ENCODE results near the gene HS6ST1. TPM values are rescaled to one million over a fixed set of nuclear protein-coding genes. Genes with fewer than 3 reads are reported as not detected.

The HS6ST1 gene
- total and polyA plus RNA-seq, 7 experiments from 2014 or later = 1.6 to 14.3 (median 11.3) TPM

DNA sequence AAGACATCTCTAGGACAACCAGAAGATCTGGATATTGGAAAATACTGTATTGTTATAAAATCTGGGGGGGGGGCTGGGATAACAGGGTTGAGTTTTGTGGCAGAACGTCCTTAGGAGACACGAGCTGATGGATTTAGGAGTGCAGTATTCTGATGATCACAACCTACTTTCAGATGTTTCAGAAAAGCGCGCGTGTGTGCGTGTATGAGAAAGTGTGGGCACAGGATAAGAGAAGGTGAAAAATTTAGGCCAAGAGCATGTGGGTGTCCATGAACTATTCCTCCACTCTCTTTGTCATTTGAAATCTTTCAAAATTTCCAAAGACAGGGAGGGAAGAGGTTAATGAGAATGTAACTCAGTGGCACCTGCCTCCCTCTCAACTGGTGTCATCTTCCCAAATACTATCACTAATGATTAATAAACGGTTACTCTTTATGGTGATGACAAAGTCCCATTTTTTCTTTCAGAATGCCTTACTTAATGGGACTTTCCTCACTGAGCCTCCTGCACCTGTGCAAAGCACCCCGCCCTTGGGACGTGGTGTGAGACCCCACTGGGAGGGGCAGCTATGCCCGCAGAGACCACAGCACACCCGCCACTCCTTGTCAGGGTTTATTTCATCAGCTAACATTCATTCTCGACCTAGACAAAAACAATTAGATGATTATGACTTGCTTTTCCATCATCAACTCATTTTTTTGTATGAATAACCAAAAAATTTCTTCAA lies 53.6 kb downstream of the HS6ST1 start:
- DNase-seq (no peak), ATAC-seq (no peak)
- Mint-ChIP-seq H3K4me3 (no peak overlapping the region), H3K4me1 (no peaks in the 10 kb centered on the region), H3K27ac (no peak overlapping the region), H3K36me3 (peaks cover 0 to 3% (median 0%) of the 10 kb centered on the region in 5 donors), H3K27me3 (no peaks in the 10 kb centered on the region), H3K9me3 (no peaks in the 10 kb centered on the region)
- H3K27ac ChIP-seq (ENCODE audit: low read depth, low read length) = no peak overlapping the region
- ChIA-PET CTCF (no interaction called here), POLR2A (no interaction called here)
- no peaks in the 10 kb centered on the region for H3K27me3 ChIP-seq (ENCODE audit: control insufficient read depth in 2 of 2, insufficient read depth in 2 of 2, low read length in 2 of 2)
- no peaks in the 10 kb centered on the region for H3K4me1 ChIP-seq (ENCODE audit: control insufficient read depth in 2 of 2, insufficient read depth in 2 of 2, low read length in 2 of 2)
- no peak overlapping the region for H3K4me3 ChIP-seq (ENCODE audit: low read length)
- H3K36me3 ChIP-seq (ENCODE audit: control insufficient read depth in 2 of 3, insufficient read depth in 3 of 3, low read length in 3 of 3) = no peaks in the 10 kb centered on the region
- no peaks in the 10 kb centered on the region for H3K9me3 ChIP-seq (ENCODE audit: control insufficient read depth in 2 of 3, low read length in 3 of 3)
- intact Hi-C loops (cut with micrococcal nuclease) = no loop called here

GRCh38 chr2:128263902-128264331 lies 54.8 kb downstream of the HS6ST1 start:
- Mint-ChIP-seq H3K36me3 (peaks cover 0 to 3% (median 0%) of the 10 kb centered on the region in 5 donors), H3K9me3 (no peaks in the 10 kb centered on the region), H3K4me3 (no peak overlapping the region), H3K27ac (peak overlapping the region in 1 of 9 donors; percentile 43), H3K27me3 (no peaks in the 10 kb centered on the region), H3K4me1 (no peaks in the 10 kb centered on the region)
- Histone ChIP-seq H3K36me3 (ENCODE audit: control insufficient read depth in 2 of 3, insufficient read depth in 3 of 3, low read length in 3 of 3) (no peaks in the 10 kb centered on the region), H3K4me1 (ENCODE audit: control insufficient read depth in 2 of 2, insufficient read depth in 2 of 2, low read length in 2 of 2) (no peaks in the 10 kb centered on the region), H3K27ac (ENCODE audit: low read depth, low read length) (no peak overlapping the region), H3K9me3 (ENCODE audit: control insufficient read depth in 2 of 3, low read length in 3 of 3) (no peaks in the 10 kb centered on the region), H3K4me3 (ENCODE audit: low read length) (no peak overlapping the region), H3K27me3 (ENCODE audit: control insufficient read depth in 2 of 2, insufficient read depth in 2 of 2, low read length in 2 of 2) (no peaks in the 10 kb centered on the region)
- ATAC-seq (no peak), DNase-seq (no peak)
- ChIA-PET POLR2A (no interaction called here), CTCF (interaction anchor here (0.6 kb wide), 1 partner anchor 697 kb away, joined by 3 read pairs; no protein-coding TSS in a partner anchor)
- intact Hi-C loops (cut with micrococcal nuclease) = no loop called here

DNA sequence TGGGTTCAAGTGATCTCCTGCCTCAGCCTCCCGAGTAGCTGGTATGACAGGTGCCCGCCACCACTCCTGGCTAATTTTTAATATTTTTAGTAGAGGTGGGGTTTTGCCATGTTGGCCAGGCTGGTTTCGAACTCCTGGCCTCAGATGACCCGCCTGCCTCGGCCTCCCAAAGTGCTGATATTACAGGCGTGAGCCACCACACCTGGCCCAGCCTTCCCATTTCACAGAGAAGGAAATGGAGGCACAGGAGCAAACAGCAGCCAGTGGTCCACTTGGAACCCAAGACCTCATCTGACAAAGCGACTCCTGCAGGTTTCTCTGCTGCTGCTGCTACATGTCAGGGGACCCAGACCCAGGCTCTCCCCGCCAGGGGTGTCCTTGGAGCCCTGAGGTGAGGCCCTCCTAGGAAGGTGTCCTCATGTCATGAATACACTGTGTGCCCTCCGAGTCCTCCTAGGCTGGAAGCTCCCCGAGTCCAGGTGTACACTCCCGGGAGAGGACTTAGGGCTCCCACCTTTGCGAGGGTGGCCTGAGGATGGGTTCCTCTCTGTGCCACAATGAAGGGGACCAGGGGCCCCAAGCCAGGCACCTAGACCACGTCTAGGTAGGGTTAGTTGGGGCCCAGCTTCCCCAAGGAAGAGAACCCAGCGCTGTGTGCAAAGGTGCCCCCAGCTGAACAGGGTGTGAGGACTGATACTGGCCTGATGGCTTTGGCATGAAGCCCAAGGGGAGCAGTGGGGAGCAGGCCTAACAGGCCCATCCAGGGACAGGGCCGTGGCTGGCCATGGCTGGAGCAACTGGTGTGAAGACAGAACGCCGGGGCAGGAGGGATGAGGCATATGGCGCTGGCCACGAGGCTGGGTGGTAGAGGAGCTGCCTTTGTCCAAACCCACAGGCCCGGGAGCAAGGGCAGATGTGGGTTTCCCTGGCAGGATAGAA lies 56.1 kb downstream of the HS6ST1 start:
- ChIA-PET POLR2A (no interaction called here), CTCF (no interaction called here)
- H3K4me3 Mint-ChIP-seq = no peak overlapping the region
- peak; percentile 21 for ATAC-seq
- no peaks in the 10 kb centered on the region for H3K9me3 Mint-ChIP-seq
- DNase-seq = no peak
- peaks cover 0 to 3% (median 0%) of the 10 kb centered on the region in 5 donors for H3K36me3 Mint-ChIP-seq
- Histone ChIP-seq H3K27ac (ENCODE audit: low read depth, low read length) (no peak overlapping the region), H3K9me3 (ENCODE audit: control insufficient read depth in 2 of 3, low read length in 3 of 3) (no peaks in the 10 kb centered on the region), H3K4me1 (ENCODE audit: control insufficient read depth in 2 of 2, insufficient read depth in 2 of 2, low read length in 2 of 2) (no peaks in the 10 kb centered on the region), H3K36me3 (ENCODE audit: control insufficient read depth in 2 of 3, insufficient read depth in 3 of 3, low read length in 3 of 3) (no peaks in the 10 kb centered on the region), H3K4me3 (ENCODE audit: low read length) (no peak overlapping the region), H3K27me3 (ENCODE audit: control insufficient read depth in 2 of 2, insufficient read depth in 2 of 2, low read length in 2 of 2) (no peaks in the 10 kb centered on the region)
- intact Hi-C loops (cut with micrococcal nuclease) = no loop called here
- H3K27me3 Mint-ChIP-seq = peaks cover 0 to under 1% (median 0%) of the 10 kb centered on the region in 5 donors
- no peak overlapping the region for H3K27ac Mint-ChIP-seq
- H3K4me1 Mint-ChIP-seq = no peaks in the 10 kb centered on the region

GRCh38 chr2:128261245-128262128 lies 57.2 kb downstream of the HS6ST1 start:
- Mint-ChIP-seq H3K9me3 (no peaks in the 10 kb centered on the region), H3K27me3 (peaks cover 0 to 5% (median 0%) of the 10 kb centered on the region in 5 donors), H3K27ac (no peak overlapping the region), H3K4me1 (no peaks in the 10 kb centered on the region), H3K4me3 (no peak overlapping the region), H3K36me3 (peaks cover 0 to 3% (median 0%) of the 10 kb centered on the region in 5 donors)
- no peaks in the 10 kb centered on the region for H3K27me3 ChIP-seq (ENCODE audit: control insufficient read depth in 2 of 2, insufficient read depth in 2 of 2, low read length in 2 of 2)
- ChIA-PET CTCF (no interaction called here), POLR2A (no interaction called here)
- DNase-seq = no peak
- no peaks in the 10 kb centered on the region for H3K36me3 ChIP-seq (ENCODE audit: control insufficient read depth in 2 of 3, insufficient read depth in 3 of 3, low read length in 3 of 3)
- no peaks in the 10 kb centered on the region for H3K4me1 ChIP-seq (ENCODE audit: control insufficient read depth in 2 of 2, insufficient read depth in 2 of 2, low read length in 2 of 2)
- ATAC-seq = peak; percentile 14
- H3K4me3 ChIP-seq (ENCODE audit: low read length) = no peak overlapping the region
- intact Hi-C loops (cut with micrococcal nuclease) = no loop called here
- H3K9me3 ChIP-seq (ENCODE audit: control insufficient read depth in 2 of 3, low read length in 3 of 3) = no peaks in the 10 kb centered on the region
- no peak overlapping the region for H3K27ac ChIP-seq (ENCODE audit: low read depth, low read length)

DNA sequence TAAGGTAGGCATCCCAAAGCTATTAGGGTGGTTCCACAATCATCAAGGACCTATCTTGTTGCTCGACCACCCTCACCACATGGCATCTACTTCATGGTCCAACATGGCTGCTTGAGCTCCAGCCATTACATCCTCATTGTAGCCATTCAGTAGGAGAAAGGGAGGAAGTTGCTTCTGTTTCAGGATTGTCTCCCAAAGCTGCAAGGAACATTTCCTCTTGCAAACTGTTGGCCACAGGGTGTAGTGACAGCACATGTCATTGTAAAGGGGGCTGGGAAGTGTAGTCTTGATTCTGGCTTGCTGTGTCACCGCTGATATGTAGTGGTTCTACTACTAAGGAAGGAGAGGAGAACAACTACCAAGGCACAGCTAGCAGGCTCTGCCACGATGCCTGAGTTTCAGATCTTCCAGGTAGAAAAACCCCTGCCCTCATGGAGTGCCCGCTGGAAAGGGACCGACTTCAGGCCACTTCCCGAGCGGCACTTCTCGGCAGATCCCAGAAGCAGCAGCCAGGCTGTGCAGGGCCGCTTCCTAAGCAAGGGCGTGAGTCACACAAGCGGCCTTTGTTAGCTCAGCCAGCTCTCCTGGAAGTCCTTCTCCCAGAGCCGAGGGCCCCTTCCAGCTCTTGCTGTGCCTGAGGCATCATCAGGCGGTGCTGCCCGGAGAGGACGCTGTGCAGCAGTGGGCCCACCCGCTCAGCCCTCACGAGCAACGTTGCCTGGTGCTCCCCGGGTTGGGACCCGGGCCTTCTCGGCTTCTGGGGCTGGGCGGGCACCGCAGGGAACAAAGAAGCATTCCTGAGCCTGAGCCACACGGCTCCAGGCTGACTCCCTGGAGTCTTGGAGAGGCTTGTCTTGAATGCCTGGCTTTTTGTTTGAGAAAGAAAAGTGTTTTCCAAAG lies 58.2 kb downstream of the HS6ST1 start:
- Mint-ChIP-seq H3K27ac (no peak overlapping the region), H3K4me3 (no peak overlapping the region), H3K4me1 (no peaks in the 10 kb centered on the region), H3K36me3 (peaks cover 0 to 3% (median 0%) of the 10 kb centered on the region in 5 donors), H3K27me3 (peaks cover 0 to 14% (median 0%) of the 10 kb centered on the region in 5 donors), H3K9me3 (no peaks in the 10 kb centered on the region)
- no peaks in the 10 kb centered on the region for H3K27me3 ChIP-seq (ENCODE audit: control insufficient read depth in 2 of 2, insufficient read depth in 2 of 2, low read length in 2 of 2)
- no peaks in the 10 kb centered on the region for H3K4me1 ChIP-seq (ENCODE audit: control insufficient read depth in 2 of 2, insufficient read depth in 2 of 2, low read length in 2 of 2)
- H3K9me3 ChIP-seq (ENCODE audit: control insufficient read depth in 2 of 3, low read length in 3 of 3) = no peaks in the 10 kb centered on the region
- no peak overlapping the region for H3K4me3 ChIP-seq (ENCODE audit: low read length)
- POLR2A ChIA-PET = no interaction called here
- DNase-seq (no peak), ATAC-seq (no peak)
- CTCF ChIA-PET = no interaction called here
- intact Hi-C loops (cut with micrococcal nuclease) = no loop called here
- H3K27ac ChIP-seq (ENCODE audit: low read depth, low read length) = no peak overlapping the region
- H3K36me3 ChIP-seq (ENCODE audit: control insufficient read depth in 2 of 3, insufficient read depth in 3 of 3, low read length in 3 of 3) = no peaks in the 10 kb centered on the region

DNA sequence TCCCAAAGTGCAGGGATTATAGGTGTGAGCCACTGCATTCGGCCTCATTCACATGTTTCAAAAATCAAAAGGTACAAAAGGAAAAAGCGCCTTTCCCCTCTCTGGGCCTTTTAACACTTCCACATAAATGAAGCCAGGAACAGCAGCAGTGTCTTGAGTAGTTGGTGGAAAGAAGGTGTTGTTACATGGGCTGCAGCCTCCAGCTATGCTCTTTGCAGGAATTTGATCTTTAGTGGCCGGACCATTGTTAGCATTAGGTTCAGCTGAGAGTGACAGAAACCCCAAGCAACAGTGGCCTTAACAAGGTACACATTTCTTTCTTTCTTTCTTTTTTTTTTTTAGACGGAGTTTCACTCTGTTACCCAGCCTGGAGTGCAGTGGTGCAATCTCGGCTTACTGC lies 59.1 kb downstream of the HS6ST1 start:
- Mint-ChIP-seq H3K27me3 (peaks cover 0 to 19% (median 3%) of the 10 kb centered on the region in 5 donors), H3K9me3 (no peaks in the 10 kb centered on the region), H3K36me3 (peaks cover 0 to 1% (median 0%) of the 10 kb centered on the region in 5 donors), H3K27ac (no peak overlapping the region), H3K4me3 (no peak overlapping the region), H3K4me1 (no peaks in the 10 kb centered on the region)
- H3K36me3 ChIP-seq (ENCODE audit: control insufficient read depth in 2 of 3, insufficient read depth in 3 of 3, low read length in 3 of 3) = no peaks in the 10 kb centered on the region
- CTCF ChIA-PET = no interaction called here
- ATAC-seq = no peak
- intact Hi-C loops (cut with micrococcal nuclease) = no loop called here
- POLR2A ChIA-PET = no interaction called here
- DNase-seq = no peak
- H3K4me3 ChIP-seq (ENCODE audit: low read length) = no peak overlapping the region
- no peak overlapping the region for H3K27ac ChIP-seq (ENCODE audit: low read depth, low read length)
- H3K27me3 ChIP-seq (ENCODE audit: control insufficient read depth in 2 of 2, insufficient read depth in 2 of 2, low read length in 2 of 2) = no peaks in the 10 kb centered on the region
- no peaks in the 10 kb centered on the region for H3K4me1 ChIP-seq (ENCODE audit: control insufficient read depth in 2 of 2, insufficient read depth in 2 of 2, low read length in 2 of 2)
- H3K9me3 ChIP-seq (ENCODE audit: control insufficient read depth in 2 of 3, low read length in 3 of 3) = no peaks in the 10 kb centered on the region
